Chondrocyte (in vitro differentiated cells): ENCODE data around the gene SLIT2. TPM values are rescaled to one million over a fixed set of nuclear protein-coding genes. Genes with fewer than 3 reads are reported as not detected.

Experiments used
- DNase-seq: peaks from one replicate; pipeline ENCODE4 v3.0.0; 2021; ENCODE audit warnings: mixed read lengths, low spot score
- H3K27ac Mint-ChIP-seq: one replicate; pipeline ENCODE4 v1.8.0; 2021; ENCODE audit warnings: mild to moderate bottlenecking, moderate library complexity, mixed read lengths; ENCODE audit not compliant: unreplicated experiment
- H3K27me3 Mint-ChIP-seq: 2 replicates; pipeline ENCODE4 v1.8.0; 2021; ENCODE audit warnings: low read depth, mixed read lengths
- H3K36me3 Mint-ChIP-seq: 2 replicates; pipeline ENCODE4 v1.8.0; 2021; ENCODE audit warnings: low read depth, mixed read lengths
- H3K4me1 Mint-ChIP-seq: 2 replicates; pipeline ENCODE4 v1.8.0; 2021; ENCODE audit warnings: low read depth, mild to moderate bottlenecking, mixed read lengths
- H3K4me3 Mint-ChIP-seq: one replicate; pipeline ENCODE4 v1.8.0; 2021; ENCODE audit warnings: mild to moderate bottlenecking, moderate library complexity, mixed read lengths; ENCODE audit not compliant: unreplicated experiment
- H3K9me3 Mint-ChIP-seq: 2 replicates; pipeline ENCODE4 v1.8.0; 2021; ENCODE audit warnings: low read depth, mixed read lengths
- CTCF ChIP-seq: fragments of 200-600 bp; sonication (generic); IDR thresholded peaks from 2 replicates; pipeline ENCODE4 v1.5.0; 2021; ENCODE audit warnings: antibody characterized with exemption, mild to moderate bottlenecking, moderate library complexity
- total RNA-seq: library from RNA; stranded (reverse); gene quantifications from 3 replicates; pipeline ENCODE4 v1.2.1, GENCODE V29; 2021

SLIT2 gene
- total RNA-seq, 1 donor from 2014 or later = 36.6 TPM

GRCh38 chr4:20264688-20265087 is 13.0 kb downstream of the SLIT2 start:
- H3K36me3 Mint-ChIP-seq = peaks cover 10% of the 10 kb centered on the region
- H3K4me1 Mint-ChIP-seq = peaks cover 5% of the 10 kb centered on the region
- no peak for TF ChIP-seq CTCF
- no peaks in the 10 kb centered on the region for H3K9me3 Mint-ChIP-seq
- no peak overlapping the region for H3K4me3 Mint-ChIP-seq
- no peak for DNase-seq
- no peak overlapping the region for H3K27ac Mint-ChIP-seq
- no peaks in the 10 kb centered on the region for H3K27me3 Mint-ChIP-seq

- no peak overlapping the region for H3K27ac Mint-ChIP-seq
- H3K27me3 Mint-ChIP-seq = no peaks in the 10 kb centered on the region
- no peaks in the 10 kb centered on the region for H3K9me3 Mint-ChIP-seq
- peaks cover 10% of the 10 kb centered on the region for H3K36me3 Mint-ChIP-seq
- H3K4me1 Mint-ChIP-seq = peaks cover 5% of the 10 kb centered on the region
- DNase-seq = no peak
- no peak for TF ChIP-seq CTCF
- no peak overlapping the region for H3K4me3 Mint-ChIP-seq
These were observed 14.0 kb downstream of the SLIT2 start for GRCh38 chr4:20265726-20266125.

- no peak overlapping the region for H3K27ac Mint-ChIP-seq
- H3K36me3 Mint-ChIP-seq = peaks cover 9% of the 10 kb centered on the region
- no peak for TF ChIP-seq CTCF
- no peak overlapping the region for H3K4me3 Mint-ChIP-seq
- peaks cover 5% of the 10 kb centered on the region for H3K4me1 Mint-ChIP-seq
- H3K9me3 Mint-ChIP-seq = no peaks in the 10 kb centered on the region
- no peak for DNase-seq
- H3K27me3 Mint-ChIP-seq = no peaks in the 10 kb centered on the region
These were observed 14.7 kb downstream of the SLIT2 start for GRCh38 chr4:20266215-20267082.

- no peak for TF ChIP-seq CTCF
- no peak overlapping the region for H3K4me3 Mint-ChIP-seq
- no peak for DNase-seq
- no peaks in the 10 kb centered on the region for H3K9me3 Mint-ChIP-seq
- H3K27ac Mint-ChIP-seq = no peak overlapping the region
- H3K36me3 Mint-ChIP-seq = peaks cover 5% of the 10 kb centered on the region
- peaks cover 9% of the 10 kb centered on the region for H3K4me1 Mint-ChIP-seq
- no peaks in the 10 kb centered on the region for H3K27me3 Mint-ChIP-seq
These were observed 16.3 kb downstream of the SLIT2 start for GRCh38 chr4:20268028-20268427.

GRCh38 chr4:20269320-20269719 is 17.6 kb downstream of the SLIT2 start:
- Mint-ChIP-seq H3K9me3 (no peaks in the 10 kb centered on the region), H3K27ac (no peak overlapping the region), H3K4me1 (peaks cover 9% of the 10 kb centered on the region), H3K36me3 (peaks cover 5% of the 10 kb centered on the region), H3K4me3 (no peak overlapping the region), H3K27me3 (no peaks in the 10 kb centered on the region)
- no peak for TF ChIP-seq CTCF
- no peak for DNase-seq
